Osteocyte (in vitro differentiated cells): ENCODE results near the gene GPR107. TPM values are rescaled to one million over a fixed set of nuclear protein-coding genes. Genes with fewer than 3 reads are reported as not detected.

Experiments
- DNase-seq: peaks from one replicate; pipeline ENCODE4 v3.0.0; 2021; ENCODE audit warnings: mixed read lengths; ENCODE audit not compliant: unreplicated experiment; ENCODE audit errors: extremely low spot score
- H3K27ac Mint-ChIP-seq: one replicate; pipeline ENCODE4 v1.8.0; 2021; ENCODE audit warnings: mild to moderate bottlenecking, mixed read lengths; ENCODE audit not compliant: unreplicated experiment
- H3K27me3 Mint-ChIP-seq: one replicate; pipeline ENCODE4 v1.8.0; 2021; ENCODE audit warnings: mixed read lengths; ENCODE audit not compliant: unreplicated experiment
- H3K36me3 Mint-ChIP-seq: one replicate; pipeline ENCODE4 v1.8.0; 2021; ENCODE audit warnings: mixed read lengths; ENCODE audit not compliant: unreplicated experiment
- H3K4me1 Mint-ChIP-seq: one replicate; pipeline ENCODE4 v1.8.0; 2021; ENCODE audit warnings: mixed read lengths; ENCODE audit not compliant: unreplicated experiment
- H3K4me3 Mint-ChIP-seq: one replicate; pipeline ENCODE4 v1.8.0; 2021; ENCODE audit warnings: mild to moderate bottlenecking, moderate library complexity, mixed read lengths; ENCODE audit not compliant: unreplicated experiment
- H3K9me3 Mint-ChIP-seq: one replicate; pipeline ENCODE4 v1.8.0; 2021; ENCODE audit warnings: mixed read lengths; ENCODE audit not compliant: unreplicated experiment
- total RNA-seq: library from RNA; stranded (reverse); gene quantifications from 2 replicates; pipeline ENCODE4 v1.2.1, GENCODE V29; 2021
- TF ChIP-seq, protein P1 (sequence below): fragments of 200-600 bp; sonication (generic); IDR thresholded peaks from 2 replicates; pipeline ENCODE4 v1.5.0; 2021; ENCODE audit warnings: antibody characterized with exemption, mild to moderate bottlenecking, moderate library complexity

The GPR107 gene
- total RNA-seq, 1 donor from 2014 or later = 57.0 TPM

DNA sequence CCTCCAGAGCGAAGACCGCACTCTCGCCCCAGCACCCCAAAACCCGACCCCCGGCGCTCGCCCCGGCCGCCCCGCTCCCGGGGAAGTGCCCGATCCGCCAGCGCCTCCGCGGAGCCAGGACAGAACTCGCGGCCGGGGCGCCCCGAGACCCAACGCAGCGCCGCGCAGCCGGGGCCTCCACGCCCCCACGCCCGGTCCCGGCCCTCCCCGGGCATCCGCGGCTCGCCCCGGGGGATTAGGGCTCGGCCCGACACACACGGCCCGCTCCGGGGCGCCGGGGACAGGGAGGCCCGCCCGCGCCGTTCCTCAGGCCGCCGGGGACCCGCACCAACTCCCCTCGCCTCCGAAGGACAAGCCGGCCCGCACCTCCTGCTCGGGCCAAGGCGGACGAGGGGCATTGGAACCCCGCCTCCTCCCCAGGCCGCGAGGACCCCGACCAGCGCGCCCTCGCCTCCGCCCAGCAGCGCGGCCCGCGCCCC lies 11.3 kb upstream of the GPR107 start:
- H3K9me3 Mint-ChIP-seq = no peaks in the 10 kb centered on the region
- peak overlapping the region; percentile 91 for H3K27ac Mint-ChIP-seq
- H3K27me3 Mint-ChIP-seq = no peaks in the 10 kb centered on the region
- H3K4me1 Mint-ChIP-seq = peaks cover 40% of the 10 kb centered on the region
- TF ChIP-seq, protein P1, sequence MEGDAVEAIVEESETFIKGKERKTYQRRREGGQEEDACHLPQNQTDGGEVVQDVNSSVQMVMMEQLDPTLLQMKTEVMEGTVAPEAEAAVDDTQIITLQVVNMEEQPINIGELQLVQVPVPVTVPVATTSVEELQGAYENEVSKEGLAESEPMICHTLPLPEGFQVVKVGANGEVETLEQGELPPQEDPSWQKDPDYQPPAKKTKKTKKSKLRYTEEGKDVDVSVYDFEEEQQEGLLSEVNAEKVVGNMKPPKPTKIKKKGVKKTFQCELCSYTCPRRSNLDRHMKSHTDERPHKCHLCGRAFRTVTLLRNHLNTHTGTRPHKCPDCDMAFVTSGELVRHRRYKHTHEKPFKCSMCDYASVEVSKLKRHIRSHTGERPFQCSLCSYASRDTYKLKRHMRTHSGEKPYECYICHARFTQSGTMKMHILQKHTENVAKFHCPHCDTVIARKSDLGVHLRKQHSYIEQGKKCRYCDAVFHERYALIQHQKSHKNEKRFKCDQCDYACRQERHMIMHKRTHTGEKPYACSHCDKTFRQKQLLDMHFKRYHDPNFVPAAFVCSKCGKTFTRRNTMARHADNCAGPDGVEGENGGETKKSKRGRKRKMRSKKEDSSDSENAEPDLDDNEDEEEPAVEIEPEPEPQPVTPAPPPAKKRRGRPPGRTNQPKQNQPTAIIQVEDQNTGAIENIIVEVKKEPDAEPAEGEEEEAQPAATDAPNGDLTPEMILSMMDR = no peak
- H3K4me3 Mint-ChIP-seq = peak overlapping the region; percentile 93
- DNase-seq = peak; percentile 85
- no peaks in the 10 kb centered on the region for H3K36me3 Mint-ChIP-seq

DNA sequence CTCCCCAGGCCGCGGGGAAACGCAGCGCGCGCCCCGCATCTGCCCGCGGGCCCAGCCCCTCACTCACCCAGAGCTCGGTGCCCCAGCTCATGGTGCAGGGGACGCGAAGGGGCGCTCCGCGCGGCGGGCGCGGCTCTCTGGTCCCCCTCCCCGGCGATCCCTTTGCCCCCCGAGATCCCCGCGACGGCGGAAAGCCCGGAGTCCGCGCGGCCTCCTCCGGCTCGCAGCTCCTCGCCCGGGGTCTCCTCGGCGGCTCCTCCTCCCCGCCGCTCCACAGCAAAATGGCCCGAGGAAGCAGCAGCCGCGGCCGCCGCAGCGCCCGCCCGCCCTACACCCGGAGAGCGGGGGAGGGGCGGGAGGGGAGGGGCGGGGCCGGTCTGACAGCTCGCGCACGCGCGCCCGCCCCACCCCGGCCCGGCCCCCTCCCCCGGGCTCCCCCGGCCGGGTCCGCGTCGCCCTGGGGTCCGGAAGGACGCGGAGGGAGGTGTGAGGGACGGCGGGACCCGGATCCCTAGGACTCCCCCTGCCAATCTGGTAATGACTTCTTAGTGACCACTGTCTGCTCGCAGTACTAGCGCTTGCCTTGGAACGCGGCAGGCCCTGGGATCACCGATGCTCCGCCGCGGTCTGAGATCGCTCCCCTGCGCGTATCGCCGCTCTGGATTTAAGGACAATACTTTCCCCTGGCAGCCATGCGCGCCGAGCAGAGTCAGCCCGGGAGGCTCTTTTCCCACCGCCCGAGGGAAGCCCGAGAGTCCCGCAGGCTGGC lies 10.6 kb upstream of the GPR107 start, which contains the start of gene FNBP1:
Gene FNBP1, minus strand, starts transcription at position 305 of the 769 bp plus-strand sequence. Its CDS starts 214 bp downstream, at position 91.
- Mint-ChIP-seq H3K4me1 (peaks cover 35% of the 10 kb centered on the region), H3K9me3 (no peaks in the 10 kb centered on the region), H3K27me3 (no peaks in the 10 kb centered on the region), H3K27ac (peak within 1 kb of the TSS; percentile 91), H3K36me3 (no peaks in the 10 kb centered on the region), H3K4me3 (peak within 1 kb of the TSS; percentile 93)
- TF ChIP-seq, protein P1 = peak; percentile 5
- DNase-seq = peak; percentile 93

DNA sequence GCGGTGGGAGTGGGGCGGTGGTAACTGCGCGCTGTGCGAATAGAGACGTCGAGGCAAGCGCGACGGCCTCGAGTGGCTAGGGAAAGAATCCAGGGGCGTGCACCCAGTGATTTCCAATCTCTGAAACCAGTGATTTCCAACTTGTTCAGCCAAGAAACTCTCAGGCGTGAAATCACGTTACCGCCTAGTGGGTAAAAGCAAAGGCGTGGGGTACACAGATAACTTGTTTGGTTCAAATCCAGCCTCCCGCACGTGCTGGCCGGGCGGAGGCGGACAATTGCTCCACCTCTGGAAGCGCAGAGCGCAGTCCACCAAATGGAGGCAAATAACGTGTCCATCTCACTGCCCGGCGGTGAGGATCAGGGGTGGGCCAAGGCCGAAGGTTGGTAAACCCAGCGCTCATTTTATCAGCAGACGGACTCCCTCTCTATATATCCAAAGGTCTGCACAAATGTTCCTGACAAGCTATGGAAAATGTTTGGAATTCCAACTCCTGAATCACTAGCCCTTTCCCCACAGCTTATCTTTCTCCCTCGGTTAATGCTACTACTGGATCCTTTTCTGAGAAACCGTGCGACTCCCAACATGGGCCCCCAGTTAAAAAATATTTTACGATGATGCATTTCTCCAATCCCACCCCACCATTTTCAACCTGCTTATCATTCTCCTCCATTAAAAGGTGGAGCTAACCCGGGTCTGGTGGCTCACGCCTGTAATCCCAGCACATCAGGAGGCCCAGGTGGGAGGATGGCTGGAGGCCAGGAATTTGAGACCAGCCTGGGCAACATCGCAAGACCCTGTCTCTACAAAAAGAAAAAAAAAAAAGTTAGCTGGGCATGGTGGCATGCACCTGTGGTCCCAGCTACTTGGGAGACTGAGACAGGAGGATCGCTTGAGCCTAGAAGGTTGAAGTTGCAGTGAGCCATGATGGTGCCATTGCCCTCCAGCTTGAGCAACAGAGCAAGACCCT lies 9.8 kb upstream of the GPR107 start:
- no peak for DNase-seq
- Mint-ChIP-seq H3K4me1 (peaks cover 30% of the 10 kb centered on the region), H3K4me3 (peak overlapping the region; percentile 92), H3K36me3 (no peaks in the 10 kb centered on the region), H3K9me3 (no peaks in the 10 kb centered on the region), H3K27ac (peak overlapping the region; percentile 88), H3K27me3 (no peaks in the 10 kb centered on the region)
- TF ChIP-seq, protein P1 = no peak

DNA sequence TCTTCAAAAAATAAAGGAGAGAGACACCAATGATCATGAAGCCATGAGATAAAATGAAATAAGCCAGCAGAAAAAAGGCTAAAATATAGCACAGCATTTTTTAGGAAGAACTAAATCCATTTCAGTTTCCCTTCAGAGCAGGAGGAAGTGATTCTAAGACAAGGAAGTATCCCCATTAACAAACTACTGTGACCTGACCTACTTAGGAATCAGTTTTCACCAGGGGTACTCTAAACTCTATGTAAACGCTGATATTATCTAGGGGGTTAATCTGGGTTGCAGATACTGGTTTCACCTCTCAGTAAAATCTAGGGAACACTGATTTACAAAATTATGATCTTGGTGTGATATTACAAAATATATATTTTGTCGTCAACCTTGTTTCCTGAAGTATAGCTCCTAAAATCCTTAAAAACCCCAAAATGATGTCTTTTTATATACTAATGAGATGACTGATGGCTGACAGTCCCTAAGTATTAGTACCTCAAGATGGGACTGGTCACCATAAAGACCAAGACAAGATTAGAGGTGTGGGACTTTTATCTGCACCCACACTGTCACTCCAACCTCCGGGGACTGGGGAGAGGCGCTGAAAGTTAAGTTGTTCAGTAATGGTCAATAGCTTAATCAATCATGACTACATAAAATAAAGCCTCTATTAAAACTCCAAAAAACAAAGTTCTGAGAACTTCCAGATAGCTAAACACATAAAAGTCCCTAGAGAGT lies 7.8 kb upstream of the GPR107 start:
- no peak overlapping the region for H3K27ac Mint-ChIP-seq
- H3K9me3 Mint-ChIP-seq = no peaks in the 10 kb centered on the region
- no peak overlapping the region for H3K4me3 Mint-ChIP-seq
- H3K4me1 Mint-ChIP-seq = peaks cover 22% of the 10 kb centered on the region
- no peaks in the 10 kb centered on the region for H3K27me3 Mint-ChIP-seq
- H3K36me3 Mint-ChIP-seq = peaks cover 3% of the 10 kb centered on the region
- no peak for DNase-seq
- TF ChIP-seq, protein P1 = no peak
